ENCODE data around the gene VWA3B. TPM values are rescaled to one million over a fixed set of nuclear protein-coding genes. Genes with fewer than 3 reads are reported as not detected.

Gene VWA3B
- polyA plus RNA-seq, 1 donor (not counting 4 experiments of a cell fraction or from before 2014, with no cell fraction given), result not detected

DNA sequence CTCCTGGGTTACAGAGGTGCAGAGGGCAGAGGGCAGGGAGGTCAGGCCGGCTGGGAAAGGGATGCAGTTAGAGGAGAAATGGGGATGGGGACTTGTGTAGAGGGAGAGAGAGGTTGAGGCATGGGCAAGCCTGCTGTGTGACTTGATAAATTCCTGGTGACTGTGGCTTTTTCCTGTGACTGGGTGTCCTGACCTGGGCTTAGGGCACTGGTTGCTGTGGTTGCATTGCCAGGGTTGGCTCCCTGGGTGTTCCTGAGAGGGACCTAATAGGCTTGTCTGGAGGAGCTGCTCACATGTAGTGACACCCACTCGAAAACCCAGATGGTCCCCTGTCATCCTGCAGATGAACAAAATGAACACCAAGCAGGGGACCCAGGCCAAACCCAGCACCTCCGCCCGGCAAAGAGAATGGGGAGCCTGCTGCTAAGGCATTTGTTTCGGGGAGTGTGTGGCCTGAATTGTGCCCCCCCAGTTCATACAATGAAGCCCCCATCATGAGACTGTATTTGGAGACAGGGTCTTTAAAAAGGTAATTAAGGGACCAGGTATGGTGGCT, 78.6 kb downstream of the VWA3B start:
- no peaks in the 10 kb centered on the region for H4K20me1 ChIP-seq (ENCODE audit: control insufficient read depth, extremely low read depth, insufficient read depth, low read length)
- no peak for DNase-seq (ENCODE audit: low read depth, low spot score)
- no peak overlapping the region for H3K9ac ChIP-seq (ENCODE audit: control insufficient read depth, extremely low read depth, insufficient read depth, low read length)
- H3K36me3 ChIP-seq (ENCODE audit: control insufficient read depth in 2 of 2, extremely low read depth in 1 of 2, insufficient read depth in 2 of 2, low read length in 2 of 2), result no peaks in the 10 kb centered on the region
- no peak overlapping the region for H3K27ac ChIP-seq (ENCODE audit: control insufficient read depth, insufficient read depth, low read length)
- TF ChIP-seq EZH2 (IDR thresholded peaks at IDR 0.05; ENCODE audit: low read length), result no peak
- TF ChIP-seq, protein P1, sequence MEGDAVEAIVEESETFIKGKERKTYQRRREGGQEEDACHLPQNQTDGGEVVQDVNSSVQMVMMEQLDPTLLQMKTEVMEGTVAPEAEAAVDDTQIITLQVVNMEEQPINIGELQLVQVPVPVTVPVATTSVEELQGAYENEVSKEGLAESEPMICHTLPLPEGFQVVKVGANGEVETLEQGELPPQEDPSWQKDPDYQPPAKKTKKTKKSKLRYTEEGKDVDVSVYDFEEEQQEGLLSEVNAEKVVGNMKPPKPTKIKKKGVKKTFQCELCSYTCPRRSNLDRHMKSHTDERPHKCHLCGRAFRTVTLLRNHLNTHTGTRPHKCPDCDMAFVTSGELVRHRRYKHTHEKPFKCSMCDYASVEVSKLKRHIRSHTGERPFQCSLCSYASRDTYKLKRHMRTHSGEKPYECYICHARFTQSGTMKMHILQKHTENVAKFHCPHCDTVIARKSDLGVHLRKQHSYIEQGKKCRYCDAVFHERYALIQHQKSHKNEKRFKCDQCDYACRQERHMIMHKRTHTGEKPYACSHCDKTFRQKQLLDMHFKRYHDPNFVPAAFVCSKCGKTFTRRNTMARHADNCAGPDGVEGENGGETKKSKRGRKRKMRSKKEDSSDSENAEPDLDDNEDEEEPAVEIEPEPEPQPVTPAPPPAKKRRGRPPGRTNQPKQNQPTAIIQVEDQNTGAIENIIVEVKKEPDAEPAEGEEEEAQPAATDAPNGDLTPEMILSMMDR (optimal IDR thresholded peaks at IDR 0.05 in 1 of 3, IDR thresholded peaks at IDR 0.05 in 1 of 3, conservative IDR thresholded peaks at IDR 0.05 in 1 of 3; ENCODE audit: extremely low read depth in 1 of 3, insufficient read depth in 2 of 3, low read length in 3 of 3), result no peak
- dilution Hi-C loops (cut with MboI; ENCODE audit: extremely low pct_ligation_motif_present, low sequenced_read_pairs), result no loop called here
- no peak overlapping the region for H3K4me2 ChIP-seq (ENCODE audit: control insufficient read depth, extremely low read depth, insufficient read depth, low read depth, low read length)
- no peaks in the 10 kb centered on the region for H3K79me2 ChIP-seq (ENCODE audit: control insufficient read depth, insufficient read depth, low read length)
- no peaks in the 10 kb centered on the region for H3K27me3 ChIP-seq (ENCODE audit: control insufficient read depth, extremely low read depth, insufficient read depth, low read length)
- H2AFZ ChIP-seq (ENCODE audit: control insufficient read depth, low read length), result no peak overlapping the region
- no peak overlapping the region for H3K4me3 ChIP-seq (ENCODE audit: control insufficient read depth in 2 of 3, extremely low read depth in 1 of 3, insufficient read depth in 2 of 3, low read depth in 1 of 3, low read length in 3 of 3)
- no peaks in the 10 kb centered on the region for H3K9me1 ChIP-seq (ENCODE audit: control insufficient read depth, extremely low read depth, insufficient read depth, low read length)
- H3K4me1 ChIP-seq (ENCODE audit: control insufficient read depth, extremely low read depth, insufficient read depth, low read length), result peaks cover 34% of the 10 kb centered on the region
- no peak for FAIRE-seq
- no peaks in the 10 kb centered on the region for H3K9me3 ChIP-seq (ENCODE audit: control insufficient read depth, low read depth, low read length)

DNA sequence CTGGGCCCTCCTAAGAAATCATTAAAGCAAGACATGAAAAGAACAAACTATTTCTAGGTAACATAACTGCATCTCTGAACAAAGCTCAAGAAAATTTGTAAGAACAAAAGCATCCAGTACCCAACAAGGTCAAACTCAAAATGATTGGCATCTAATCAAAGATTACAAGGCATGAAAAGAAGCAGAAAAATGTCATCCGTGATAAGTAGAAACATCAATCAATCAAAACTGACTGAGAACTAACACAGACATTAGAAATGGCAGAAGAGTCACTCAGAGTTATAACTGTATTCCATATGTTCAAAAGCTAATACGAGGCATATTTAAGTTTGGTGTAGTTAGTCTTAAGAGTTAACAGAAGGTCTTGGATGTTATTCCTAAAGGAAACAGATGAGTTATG, 80.9 kb downstream of the VWA3B start:
- Histone ChIP-seq H3K4me1 (ENCODE audit: control insufficient read depth, extremely low read depth, insufficient read depth, low read length) (peaks cover 25% of the 10 kb centered on the region), H4K20me1 (ENCODE audit: control insufficient read depth, extremely low read depth, insufficient read depth, low read length) (no peaks in the 10 kb centered on the region), H2AFZ (ENCODE audit: control insufficient read depth, low read length) (no peak overlapping the region), H3K79me2 (ENCODE audit: control insufficient read depth, insufficient read depth, low read length) (no peaks in the 10 kb centered on the region), H3K9me1 (ENCODE audit: control insufficient read depth, extremely low read depth, insufficient read depth, low read length) (no peaks in the 10 kb centered on the region), H3K27ac (ENCODE audit: control insufficient read depth, insufficient read depth, low read length) (no peak overlapping the region), H3K9me3 (ENCODE audit: control insufficient read depth, low read depth, low read length) (no peaks in the 10 kb centered on the region), H3K4me2 (ENCODE audit: control insufficient read depth, extremely low read depth, insufficient read depth, low read depth, low read length) (no peak overlapping the region), H3K27me3 (ENCODE audit: control insufficient read depth, extremely low read depth, insufficient read depth, low read length) (no peaks in the 10 kb centered on the region), H3K4me3 (ENCODE audit: control insufficient read depth in 2 of 3, extremely low read depth in 1 of 3, insufficient read depth in 2 of 3, low read depth in 1 of 3, low read length in 3 of 3) (no peak overlapping the region), H3K9ac (ENCODE audit: control insufficient read depth, extremely low read depth, insufficient read depth, low read length) (no peak overlapping the region), H3K36me3 (ENCODE audit: control insufficient read depth in 2 of 2, extremely low read depth in 1 of 2, insufficient read depth in 2 of 2, low read length in 2 of 2) (no peaks in the 10 kb centered on the region)
- TF ChIP-seq EZH2 (IDR thresholded peaks at IDR 0.05; ENCODE audit: low read length), result no peak
- TF ChIP-seq, protein P1 (optimal IDR thresholded peaks at IDR 0.05 in 1 of 3, IDR thresholded peaks at IDR 0.05 in 1 of 3, conservative IDR thresholded peaks at IDR 0.05 in 1 of 3; ENCODE audit: extremely low read depth in 1 of 3, insufficient read depth in 2 of 3, low read length in 3 of 3), result no peak
- DNase-seq (ENCODE audit: low read depth, low spot score) (no peak), FAIRE-seq (no peak)
- dilution Hi-C loops (cut with MboI; ENCODE audit: extremely low pct_ligation_motif_present, low sequenced_read_pairs), result no loop called here

Data from keratinocyte (primary cell).